Measurements from ENCODE around the gene BABAM2.

The BABAM2 gene

GRCh38 chr2:28036307-28036706 lies 145.8 kb downstream of the BABAM2 start:
- Histone ChIP-seq H3K4me3 (ENCODE audit: low read depth in 1 of 2, low read length in 2 of 2) (no peak overlapping the region), H3K27me3 (ENCODE audit: control insufficient read depth in 1 of 2, insufficient read depth in 2 of 2, low read length in 2 of 2) (no peaks in the 10 kb centered on the region), H3K36me3 (ENCODE audit: insufficient read depth, low read length) (no peaks in the 10 kb centered on the region), H3K9ac (ENCODE audit: low read length) (no peak overlapping the region), H3K4me1 (ENCODE audit: insufficient read depth, low read length) (no peaks in the 10 kb centered on the region), H3K9me3 (ENCODE audit: low read length) (no peaks in the 10 kb centered on the region), H3K27ac (ENCODE audit: low read depth, low read length) (no peak overlapping the region)

- Histone ChIP-seq H3K9me3 (ENCODE audit: low read length) (no peaks in the 10 kb centered on the region), H3K4me3 (ENCODE audit: low read depth in 1 of 2, low read length in 2 of 2) (no peak overlapping the region), H3K36me3 (ENCODE audit: insufficient read depth, low read length) (no peaks in the 10 kb centered on the region), H3K9ac (ENCODE audit: low read length) (no peak overlapping the region), H3K4me1 (ENCODE audit: insufficient read depth, low read length) (no peaks in the 10 kb centered on the region), H3K27me3 (ENCODE audit: control insufficient read depth in 1 of 2, insufficient read depth in 2 of 2, low read length in 2 of 2) (no peaks in the 10 kb centered on the region), H3K27ac (ENCODE audit: low read depth, low read length) (no peak overlapping the region)
These were observed 148.2 kb downstream of the BABAM2 start for GRCh38 chr2:28038722-28039121.

GRCh38 chr2:28045676-28046351 lies 155.3 kb downstream of the BABAM2 start:
- Histone ChIP-seq H3K4me3 (ENCODE audit: low read depth in 1 of 2, low read length in 2 of 2) (no peak overlapping the region), H3K9me3 (ENCODE audit: low read length) (no peaks in the 10 kb centered on the region), H3K9ac (ENCODE audit: low read length) (no peak overlapping the region), H3K27ac (ENCODE audit: low read depth, low read length) (no peak overlapping the region), H3K36me3 (ENCODE audit: insufficient read depth, low read length) (no peaks in the 10 kb centered on the region), H3K27me3 (ENCODE audit: control insufficient read depth in 1 of 2, insufficient read depth in 2 of 2, low read length in 2 of 2) (no peaks in the 10 kb centered on the region), H3K4me1 (ENCODE audit: insufficient read depth, low read length) (no peaks in the 10 kb centered on the region)

GRCh38 chr2:28046921-28047320 lies 156.4 kb downstream of the BABAM2 start:
- H3K9me3 ChIP-seq (ENCODE audit: low read length) = no peaks in the 10 kb centered on the region
- no peaks in the 10 kb centered on the region for H3K36me3 ChIP-seq (ENCODE audit: insufficient read depth, low read length)
- no peaks in the 10 kb centered on the region for H3K4me1 ChIP-seq (ENCODE audit: insufficient read depth, low read length)
- no peak overlapping the region for H3K9ac ChIP-seq (ENCODE audit: low read length)
- H3K27me3 ChIP-seq (ENCODE audit: control insufficient read depth in 1 of 2, insufficient read depth in 2 of 2, low read length in 2 of 2) = no peaks in the 10 kb centered on the region
- no peak overlapping the region for H3K27ac ChIP-seq (ENCODE audit: low read depth, low read length)
- H3K4me3 ChIP-seq (ENCODE audit: low read depth in 1 of 2, low read length in 2 of 2) = no peak overlapping the region

- Histone ChIP-seq H3K9ac (ENCODE audit: low read length) (no peak overlapping the region), H3K36me3 (ENCODE audit: insufficient read depth, low read length) (no peaks in the 10 kb centered on the region), H3K27me3 (ENCODE audit: control insufficient read depth in 1 of 2, insufficient read depth in 2 of 2, low read length in 2 of 2) (no peaks in the 10 kb centered on the region), H3K4me1 (ENCODE audit: insufficient read depth, low read length) (no peaks in the 10 kb centered on the region), H3K27ac (ENCODE audit: low read depth, low read length) (no peak overlapping the region), H3K4me3 (ENCODE audit: low read depth in 1 of 2, low read length in 2 of 2) (no peak overlapping the region), H3K9me3 (ENCODE audit: low read length) (no peaks in the 10 kb centered on the region)
These were observed 157.2 kb downstream of the BABAM2 start for GRCh38 chr2:28047681-28048080.

- H3K4me3 ChIP-seq (ENCODE audit: low read depth in 1 of 2, low read length in 2 of 2) = no peak overlapping the region
- H3K27ac ChIP-seq (ENCODE audit: low read depth, low read length) = no peak overlapping the region
- H3K4me1 ChIP-seq (ENCODE audit: insufficient read depth, low read length) = no peaks in the 10 kb centered on the region
- H3K27me3 ChIP-seq (ENCODE audit: control insufficient read depth in 1 of 2, insufficient read depth in 2 of 2, low read length in 2 of 2) = no peaks in the 10 kb centered on the region
- no peaks in the 10 kb centered on the region for H3K9me3 ChIP-seq (ENCODE audit: low read length)
- no peak overlapping the region for H3K9ac ChIP-seq (ENCODE audit: low read length)
- H3K36me3 ChIP-seq (ENCODE audit: insufficient read depth, low read length) = no peaks in the 10 kb centered on the region
These were observed 157.8 kb downstream of the BABAM2 start for GRCh38 chr2:28048341-28048740.

- Histone ChIP-seq H3K36me3 (ENCODE audit: insufficient read depth, low read length) (no peaks in the 10 kb centered on the region), H3K4me3 (ENCODE audit: low read depth in 1 of 2, low read length in 2 of 2) (no peak overlapping the region), H3K27me3 (ENCODE audit: control insufficient read depth in 1 of 2, insufficient read depth in 2 of 2, low read length in 2 of 2) (no peaks in the 10 kb centered on the region), H3K9me3 (ENCODE audit: low read length) (no peaks in the 10 kb centered on the region), H3K27ac (ENCODE audit: low read depth, low read length) (no peak overlapping the region), H3K4me1 (ENCODE audit: insufficient read depth, low read length) (no peaks in the 10 kb centered on the region), H3K9ac (ENCODE audit: low read length) (no peak overlapping the region)
These were observed 158.9 kb downstream of the BABAM2 start for GRCh38 chr2:28049416-28049815.

- H3K36me3 ChIP-seq (ENCODE audit: insufficient read depth, low read length) = no peaks in the 10 kb centered on the region
- H3K4me1 ChIP-seq (ENCODE audit: insufficient read depth, low read length) = no peaks in the 10 kb centered on the region
- H3K9ac ChIP-seq (ENCODE audit: low read length) = no peak overlapping the region
- no peak overlapping the region for H3K27ac ChIP-seq (ENCODE audit: low read depth, low read length)
- no peaks in the 10 kb centered on the region for H3K27me3 ChIP-seq (ENCODE audit: control insufficient read depth in 1 of 2, insufficient read depth in 2 of 2, low read length in 2 of 2)
- no peak overlapping the region for H3K4me3 ChIP-seq (ENCODE audit: low read depth in 1 of 2, low read length in 2 of 2)
- no peaks in the 10 kb centered on the region for H3K9me3 ChIP-seq (ENCODE audit: low read length)
These were observed 159.4 kb downstream of the BABAM2 start for GRCh38 chr2:28049899-28050298.

GRCh38 chr2:28052691-28053090 lies 162.2 kb downstream of the BABAM2 start:
- H3K27ac ChIP-seq (ENCODE audit: low read depth, low read length) = no peak overlapping the region
- H3K27me3 ChIP-seq (ENCODE audit: control insufficient read depth in 1 of 2, insufficient read depth in 2 of 2, low read length in 2 of 2) = no peaks in the 10 kb centered on the region
- no peaks in the 10 kb centered on the region for H3K36me3 ChIP-seq (ENCODE audit: insufficient read depth, low read length)
- no peak overlapping the region for H3K9ac ChIP-seq (ENCODE audit: low read length)
- H3K9me3 ChIP-seq (ENCODE audit: low read length) = no peaks in the 10 kb centered on the region
- H3K4me1 ChIP-seq (ENCODE audit: insufficient read depth, low read length) = no peaks in the 10 kb centered on the region
- H3K4me3 ChIP-seq (ENCODE audit: low read depth in 1 of 2, low read length in 2 of 2) = no peak overlapping the region

GRCh38 chr2:28053597-28053996 lies 163.1 kb downstream of the BABAM2 start:
- Histone ChIP-seq H3K4me1 (ENCODE audit: insufficient read depth, low read length) (no peaks in the 10 kb centered on the region), H3K27me3 (ENCODE audit: control insufficient read depth in 1 of 2, insufficient read depth in 2 of 2, low read length in 2 of 2) (no peaks in the 10 kb centered on the region), H3K9ac (ENCODE audit: low read length) (no peak overlapping the region), H3K4me3 (ENCODE audit: low read depth in 1 of 2, low read length in 2 of 2) (no peak overlapping the region), H3K36me3 (ENCODE audit: insufficient read depth, low read length) (no peaks in the 10 kb centered on the region), H3K27ac (ENCODE audit: low read depth, low read length) (no peak overlapping the region), H3K9me3 (ENCODE audit: low read length) (no peaks in the 10 kb centered on the region)

GRCh38 chr2:28054916-28055315 lies 164.4 kb downstream of the BABAM2 start:
- H3K27ac ChIP-seq (ENCODE audit: low read depth, low read length) = no peak overlapping the region
- no peak overlapping the region for H3K4me3 ChIP-seq (ENCODE audit: low read depth in 1 of 2, low read length in 2 of 2)
- H3K9ac ChIP-seq (ENCODE audit: low read length) = no peak overlapping the region
- H3K36me3 ChIP-seq (ENCODE audit: insufficient read depth, low read length) = no peaks in the 10 kb centered on the region
- no peaks in the 10 kb centered on the region for H3K9me3 ChIP-seq (ENCODE audit: low read length)
- no peaks in the 10 kb centered on the region for H3K27me3 ChIP-seq (ENCODE audit: control insufficient read depth in 1 of 2, insufficient read depth in 2 of 2, low read length in 2 of 2)
- H3K4me1 ChIP-seq (ENCODE audit: insufficient read depth, low read length) = no peaks in the 10 kb centered on the region

GRCh38 chr2:28055325-28055970 lies 164.9 kb downstream of the BABAM2 start:
- Histone ChIP-seq H3K4me3 (ENCODE audit: low read depth in 1 of 2, low read length in 2 of 2) (no peak overlapping the region), H3K9ac (ENCODE audit: low read length) (no peak overlapping the region), H3K4me1 (ENCODE audit: insufficient read depth, low read length) (no peaks in the 10 kb centered on the region), H3K36me3 (ENCODE audit: insufficient read depth, low read length) (no peaks in the 10 kb centered on the region), H3K27me3 (ENCODE audit: control insufficient read depth in 1 of 2, insufficient read depth in 2 of 2, low read length in 2 of 2) (no peaks in the 10 kb centered on the region), H3K27ac (ENCODE audit: low read depth, low read length) (no peak overlapping the region), H3K9me3 (ENCODE audit: low read length) (no peaks in the 10 kb centered on the region)

Data from muscle layer of colon (tissue), 2 donors.